ENCODE data around the gene LRCH3.
"Not testable (repeated sequence)": the region's sequence is repeated elsewhere in the genome, so short reads cannot be mapped to it uniquely, and the experiment has no call there.

Gene LRCH3

DNA sequence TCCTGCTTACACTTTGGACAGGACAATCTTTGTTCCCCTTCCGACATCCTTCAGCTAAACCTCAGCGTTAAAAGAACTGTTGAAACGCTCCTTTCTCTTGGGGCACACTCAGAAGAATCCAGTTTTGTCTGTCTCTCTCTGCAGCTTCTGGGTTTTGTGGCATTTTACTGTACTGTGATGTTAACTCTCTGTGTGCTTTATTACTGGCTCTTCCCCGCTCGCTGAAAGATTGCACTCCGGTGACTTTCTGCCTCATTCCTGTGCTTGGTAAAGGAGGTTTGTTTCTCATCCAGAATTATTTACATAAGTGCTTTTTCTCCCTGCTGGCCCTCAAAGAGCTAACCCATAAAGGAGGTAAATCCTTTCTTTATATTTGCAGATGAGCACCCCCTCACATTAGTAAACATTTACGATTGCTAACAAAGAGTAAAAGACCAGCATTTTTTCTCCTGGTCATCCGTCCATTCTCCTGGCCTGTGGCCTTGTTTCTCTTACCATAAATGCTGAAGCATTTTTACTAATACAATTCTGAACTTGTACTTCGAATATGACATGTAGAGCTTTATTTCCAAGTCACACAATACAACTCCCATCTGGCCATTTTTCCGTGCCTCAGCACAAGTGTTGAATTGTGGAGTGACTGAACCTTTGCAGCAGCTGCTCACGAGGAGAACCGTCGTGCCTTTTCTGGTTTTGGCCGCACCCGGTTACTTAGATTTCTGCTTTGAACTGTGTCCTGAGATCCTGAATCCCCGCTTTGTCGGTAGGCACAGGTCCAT, 89.6 kb downstream of the LRCH3 start:
- Histone ChIP-seq H3K9me3 (ENCODE audit: control insufficient read depth, insufficient read depth, low read length) (no peaks in the 10 kb centered on the region), H3K9ac (ENCODE audit: low read depth, low read length) (no peak overlapping the region), H3K4me3 (ENCODE audit: low read depth, low read length) (no peak overlapping the region), H3K4me1 (ENCODE audit: control insufficient read depth, insufficient read depth, low read length) (peaks cover 31% of the 10 kb centered on the region), H3K27me3 (ENCODE audit: control insufficient read depth, insufficient read depth, low read length) (no peaks in the 10 kb centered on the region), H3K36me3 (ENCODE audit: control insufficient read depth, insufficient read depth, low read length) (peaks cover 9% of the 10 kb centered on the region)

DNA sequence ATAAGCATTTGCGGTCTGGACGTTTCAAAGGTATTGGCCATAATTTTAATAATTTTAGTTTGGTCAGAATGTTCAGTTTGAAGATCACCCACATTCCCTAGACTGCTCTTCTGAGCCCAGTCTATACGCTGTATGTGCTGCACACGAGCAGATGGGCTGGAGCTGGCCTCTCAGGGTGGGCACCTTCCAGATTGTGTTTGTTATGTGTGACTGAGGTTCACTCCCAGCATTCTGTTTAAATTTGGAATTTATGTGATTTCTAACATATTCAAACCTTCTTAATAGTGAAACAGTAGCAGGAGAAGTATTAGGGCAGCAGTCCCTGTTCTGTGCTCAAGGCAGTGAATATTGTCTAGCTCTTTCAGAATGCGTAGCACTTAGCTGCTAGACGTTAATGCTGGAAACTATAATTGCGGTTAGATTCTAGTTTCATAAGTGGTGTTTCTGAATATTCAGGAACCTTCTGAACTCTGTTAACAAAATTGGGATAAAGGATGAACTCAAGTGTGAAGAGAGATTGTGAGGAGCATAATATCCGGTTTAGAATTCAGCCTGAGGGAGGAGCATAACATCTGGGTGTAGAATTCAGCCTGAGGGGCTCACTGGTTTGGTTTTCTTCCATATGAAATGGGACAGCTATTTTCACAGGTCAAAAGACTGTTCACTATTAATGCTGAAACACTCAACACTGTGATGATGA, 90.4 kb downstream of the LRCH3 start:
- H3K36me3 ChIP-seq (ENCODE audit: control insufficient read depth, insufficient read depth, low read length): peaks cover 9% of the 10 kb centered on the region
- no peaks in the 10 kb centered on the region for H3K27me3 ChIP-seq (ENCODE audit: control insufficient read depth, insufficient read depth, low read length)
- no peak overlapping the region for H3K9ac ChIP-seq (ENCODE audit: low read depth, low read length)
- peaks cover 31% of the 10 kb centered on the region for H3K4me1 ChIP-seq (ENCODE audit: control insufficient read depth, insufficient read depth, low read length)
- H3K9me3 ChIP-seq (ENCODE audit: control insufficient read depth, insufficient read depth, low read length): no peaks in the 10 kb centered on the region
- no peak overlapping the region for H3K4me3 ChIP-seq (ENCODE audit: low read depth, low read length)

DNA sequence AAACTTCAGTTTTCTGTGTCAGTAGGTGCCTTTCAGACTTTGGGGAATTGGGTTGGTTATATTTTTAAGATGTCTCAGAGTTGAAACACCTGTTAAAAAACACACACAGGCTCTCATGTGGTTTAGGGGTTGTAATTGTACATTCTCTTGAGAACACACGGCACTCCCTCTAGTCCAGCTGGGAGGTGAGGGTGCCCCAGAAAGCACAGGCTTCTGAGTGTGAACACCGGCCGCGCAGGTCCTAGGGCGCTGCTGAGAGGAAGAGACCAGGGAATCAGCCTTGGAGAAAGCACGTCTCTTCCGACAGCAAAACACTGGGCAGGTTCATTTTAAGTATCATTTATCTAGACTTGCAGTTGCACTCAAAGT, 90.9 kb downstream of the LRCH3 start:
- no peaks in the 10 kb centered on the region for H3K9me3 ChIP-seq (ENCODE audit: control insufficient read depth, insufficient read depth, low read length)
- peaks cover 31% of the 10 kb centered on the region for H3K4me1 ChIP-seq (ENCODE audit: control insufficient read depth, insufficient read depth, low read length)
- H3K36me3 ChIP-seq (ENCODE audit: control insufficient read depth, insufficient read depth, low read length): peaks cover 9% of the 10 kb centered on the region
- no peak overlapping the region for H3K9ac ChIP-seq (ENCODE audit: low read depth, low read length)
- H3K27me3 ChIP-seq (ENCODE audit: control insufficient read depth, insufficient read depth, low read length): no peaks in the 10 kb centered on the region
- no peak overlapping the region for H3K4me3 ChIP-seq (ENCODE audit: low read depth, low read length)

- Histone ChIP-seq H3K27me3 (ENCODE audit: control insufficient read depth, insufficient read depth, low read length) (no peaks in the 10 kb centered on the region), H3K4me1 (ENCODE audit: control insufficient read depth, insufficient read depth, low read length) (peaks cover 31% of the 10 kb centered on the region), H3K36me3 (ENCODE audit: control insufficient read depth, insufficient read depth, low read length) (peaks cover 9% of the 10 kb centered on the region), H3K9me3 (ENCODE audit: control insufficient read depth, insufficient read depth, low read length) (no peaks in the 10 kb centered on the region), H3K9ac (ENCODE audit: low read depth, low read length) (no peak overlapping the region), H3K4me3 (ENCODE audit: low read depth, low read length) (no peak overlapping the region)
These were observed 91.5 kb downstream of the LRCH3 start for GRCh38 chr3:197882586-197882985.

DNA sequence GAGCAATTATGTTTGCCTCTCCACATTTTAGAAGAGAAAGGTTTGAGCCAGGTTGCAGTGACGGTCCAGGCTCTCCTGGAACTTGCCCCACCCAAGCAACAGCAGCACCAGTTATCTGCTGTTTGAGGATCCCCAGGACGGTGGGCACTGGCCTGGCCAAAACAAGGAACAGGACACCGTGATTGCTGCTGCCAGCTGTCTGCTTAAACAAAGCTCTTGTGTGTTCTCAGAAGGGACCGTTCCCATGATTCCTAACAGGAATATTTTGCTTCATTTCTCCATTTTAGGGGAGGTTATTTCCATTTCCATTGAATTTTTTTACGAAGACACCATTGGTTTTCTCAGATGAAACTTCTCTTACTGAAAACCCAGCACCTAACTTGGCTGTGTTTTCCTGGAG, 92.5 kb downstream of the LRCH3 start:
- no peaks in the 10 kb centered on the region for H3K27me3 ChIP-seq (ENCODE audit: control insufficient read depth, insufficient read depth, low read length)
- peaks cover 31% of the 10 kb centered on the region for H3K4me1 ChIP-seq (ENCODE audit: control insufficient read depth, insufficient read depth, low read length)
- H3K9ac ChIP-seq (ENCODE audit: low read depth, low read length): no peak overlapping the region
- H3K9me3 ChIP-seq (ENCODE audit: control insufficient read depth, insufficient read depth, low read length): no peaks in the 10 kb centered on the region
- no peak overlapping the region for H3K4me3 ChIP-seq (ENCODE audit: low read depth, low read length)
- peaks cover 2% of the 10 kb centered on the region for H3K36me3 ChIP-seq (ENCODE audit: control insufficient read depth, insufficient read depth, low read length)

DNA sequence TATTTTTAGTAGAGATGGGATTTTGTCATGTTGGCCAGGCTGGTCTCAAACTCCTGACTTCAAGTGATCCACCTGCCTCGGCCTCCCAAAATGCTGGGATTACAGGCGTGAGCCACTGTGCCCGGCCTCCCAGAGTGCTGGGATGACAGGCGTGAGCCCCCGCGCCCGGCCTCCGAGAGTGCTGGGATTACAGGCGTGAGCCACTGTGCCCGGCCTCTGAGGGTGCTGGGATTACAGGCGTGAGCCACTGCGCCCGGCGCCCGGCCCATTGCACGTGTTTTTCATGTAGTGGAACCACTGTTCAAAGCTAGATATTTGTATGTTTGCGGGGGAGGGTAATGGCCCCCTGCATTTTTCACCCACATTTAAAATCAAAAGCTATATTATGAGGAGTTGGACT, 93.3 kb downstream of the LRCH3 start:
- H3K36me3 ChIP-seq (ENCODE audit: control insufficient read depth, insufficient read depth, low read length); H3K27me3 ChIP-seq (ENCODE audit: control insufficient read depth, insufficient read depth, low read length); H3K4me3 ChIP-seq (ENCODE audit: low read depth, low read length); H3K9me3 ChIP-seq (ENCODE audit: control insufficient read depth, insufficient read depth, low read length); H3K9ac ChIP-seq (ENCODE audit: low read depth, low read length): not testable (repeated sequence)
- H3K4me1 ChIP-seq (ENCODE audit: control insufficient read depth, insufficient read depth, low read length): peaks cover 31% of the 10 kb centered on the region

GRCh38 chr3:197886052-197886451, 95.0 kb downstream of the LRCH3 start:
- H3K27me3 ChIP-seq (ENCODE audit: control insufficient read depth, insufficient read depth, low read length); H3K4me3 ChIP-seq (ENCODE audit: low read depth, low read length); H3K36me3 ChIP-seq (ENCODE audit: control insufficient read depth, insufficient read depth, low read length); H3K9me3 ChIP-seq (ENCODE audit: control insufficient read depth, insufficient read depth, low read length); H3K9ac ChIP-seq (ENCODE audit: low read depth, low read length): not testable (repeated sequence)
- peaks cover 22% of the 10 kb centered on the region for H3K4me1 ChIP-seq (ENCODE audit: control insufficient read depth, insufficient read depth, low read length)

GRCh38 chr3:197887430-197888053, 96.5 kb downstream of the LRCH3 start:
- not testable (repeated sequence) for H3K4me3 ChIP-seq (ENCODE audit: low read depth, low read length); H3K27me3 ChIP-seq (ENCODE audit: control insufficient read depth, insufficient read depth, low read length); H3K4me1 ChIP-seq (ENCODE audit: control insufficient read depth, insufficient read depth, low read length); H3K9me3 ChIP-seq (ENCODE audit: control insufficient read depth, insufficient read depth, low read length); H3K9ac ChIP-seq (ENCODE audit: low read depth, low read length); H3K36me3 ChIP-seq (ENCODE audit: control insufficient read depth, insufficient read depth, low read length)

- Histone ChIP-seq H3K9ac (ENCODE audit: low read depth, low read length) (no peak overlapping the region), H3K4me1 (ENCODE audit: control insufficient read depth, insufficient read depth, low read length) (peaks cover 1% of the 10 kb centered on the region), H3K27me3 (ENCODE audit: control insufficient read depth, insufficient read depth, low read length) (no peaks in the 10 kb centered on the region), H3K36me3 (ENCODE audit: control insufficient read depth, insufficient read depth, low read length) (no peaks in the 10 kb centered on the region), H3K9me3 (ENCODE audit: control insufficient read depth, insufficient read depth, low read length) (no peaks in the 10 kb centered on the region), H3K4me3 (ENCODE audit: low read depth, low read length) (no peak overlapping the region)
These were observed 97.5 kb downstream of the LRCH3 start for GRCh38 chr3:197888511-197888910.

DNA sequence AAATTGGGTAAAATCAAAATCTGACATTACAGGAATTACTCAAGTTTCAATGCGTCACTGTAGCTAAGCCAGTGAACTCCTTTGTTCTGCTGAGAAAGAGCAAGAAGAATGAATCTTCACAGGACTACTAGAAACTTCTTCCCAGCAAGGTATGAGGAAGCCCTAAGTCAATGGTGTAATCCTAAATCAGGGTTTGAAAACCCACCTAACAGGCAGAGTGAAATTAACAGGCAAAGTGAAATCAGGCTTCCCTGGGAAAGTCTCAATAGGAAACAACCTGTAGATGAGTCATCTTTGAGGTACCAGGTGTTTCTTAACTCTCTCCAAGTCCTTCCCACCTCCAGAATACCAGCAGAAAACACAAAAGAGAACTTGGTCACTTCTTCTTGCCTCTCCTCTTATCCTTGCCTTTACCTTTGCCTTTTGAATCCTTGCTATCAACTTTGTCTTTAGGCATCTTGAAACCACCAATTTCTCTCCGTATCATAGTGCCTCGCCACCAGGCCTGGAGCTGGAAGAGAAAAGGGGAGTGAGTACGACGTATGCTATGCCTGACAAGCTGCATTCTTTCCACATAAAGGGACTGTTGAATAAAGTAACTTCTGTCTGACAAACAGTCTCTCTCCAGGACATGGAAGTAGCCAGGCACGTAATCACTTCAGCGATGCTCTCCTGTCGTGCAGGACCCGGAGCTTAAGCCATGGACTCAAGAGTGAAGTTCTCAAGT, 98.3 kb downstream of the LRCH3 start:
- Histone ChIP-seq H3K4me1 (ENCODE audit: control insufficient read depth, insufficient read depth, low read length) (no peaks in the 10 kb centered on the region), H3K9ac (ENCODE audit: low read depth, low read length) (no peak overlapping the region), H3K27me3 (ENCODE audit: control insufficient read depth, insufficient read depth, low read length) (no peaks in the 10 kb centered on the region), H3K4me3 (ENCODE audit: low read depth, low read length) (no peak overlapping the region), H3K9me3 (ENCODE audit: control insufficient read depth, insufficient read depth, low read length) (no peaks in the 10 kb centered on the region), H3K36me3 (ENCODE audit: control insufficient read depth, insufficient read depth, low read length) (no peaks in the 10 kb centered on the region)

- Histone ChIP-seq H3K9ac (ENCODE audit: low read depth, low read length) (no peak overlapping the region), H3K27me3 (ENCODE audit: control insufficient read depth, insufficient read depth, low read length) (no peaks in the 10 kb centered on the region), H3K4me1 (ENCODE audit: control insufficient read depth, insufficient read depth, low read length) (no peaks in the 10 kb centered on the region), H3K4me3 (ENCODE audit: low read depth, low read length) (no peak overlapping the region), H3K9me3 (ENCODE audit: control insufficient read depth, insufficient read depth, low read length) (no peaks in the 10 kb centered on the region), H3K36me3 (ENCODE audit: control insufficient read depth, insufficient read depth, low read length) (no peaks in the 10 kb centered on the region)
These were observed 99.6 kb downstream of the LRCH3 start for GRCh38 chr3:197890693-197891092.

Measured in iPS-15b (cell line).